Keratinocyte (primary cell): ENCODE data around the gene SND1.

Experiments
- EZH2 ChIP-seq: IDR thresholded peaks from one replicate; pipeline ENCODE4 v1.6.1; 2012; ENCODE audit warnings: inconsistent platforms, mild to moderate bottlenecking, low read length, moderate library complexity
- TF ChIP-seq, protein P1 (sequence below), 3 experiments: IDR thresholded peaks in 1 of 3; conservative IDR thresholded peaks in 1 of 3; optimal IDR thresholded peaks in 1 of 3; 2 replicates in 2 of 3; 3 replicates in 1 of 3; pipeline versions ENCODE3 to v1.5.1; 2011; ENCODE audit warnings: low read length in 3 of 3, mild to moderate bottlenecking in 3 of 3, moderate library complexity in 2 of 3, control low read depth in 1 of 3, inconsistent platforms in 1 of 3; ENCODE audit not compliant: insufficient read depth in 2 of 3; ENCODE audit errors: extremely low read depth in 1 of 3

DNA sequence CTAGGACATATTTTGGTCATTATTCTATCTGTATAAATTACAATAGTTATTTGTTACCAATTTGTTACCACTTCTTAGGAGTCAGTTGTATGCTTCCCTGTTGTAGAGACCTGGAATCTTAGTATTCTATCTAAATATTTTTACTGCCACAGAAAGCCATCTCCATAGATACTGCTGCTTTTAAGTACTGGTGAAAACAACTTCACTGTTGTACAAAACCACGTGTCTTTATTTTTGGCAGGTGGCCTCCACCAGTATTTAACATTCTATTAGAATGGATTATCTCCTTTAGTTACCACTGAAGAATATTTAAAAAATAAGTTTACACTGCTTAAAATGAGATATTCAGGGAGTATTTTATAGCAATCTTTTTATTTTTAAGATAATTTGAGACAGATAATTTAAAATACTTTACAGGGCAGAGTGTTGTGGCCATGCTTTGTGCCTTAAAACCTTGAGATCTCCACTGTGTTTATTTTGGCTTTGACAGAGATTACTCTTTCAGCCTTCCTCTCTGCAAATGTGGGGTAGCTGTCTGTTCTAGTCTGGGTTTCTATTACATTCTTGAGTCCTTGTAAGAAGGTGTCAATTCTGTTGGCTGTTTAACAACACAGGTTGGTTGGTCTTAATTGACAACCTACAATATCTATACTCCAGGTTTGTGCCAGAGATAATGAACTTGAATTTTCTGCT is 193.7 kb downstream of the SND1 start:
- no peak for TF ChIP-seq EZH2
- TF ChIP-seq, protein P1, sequence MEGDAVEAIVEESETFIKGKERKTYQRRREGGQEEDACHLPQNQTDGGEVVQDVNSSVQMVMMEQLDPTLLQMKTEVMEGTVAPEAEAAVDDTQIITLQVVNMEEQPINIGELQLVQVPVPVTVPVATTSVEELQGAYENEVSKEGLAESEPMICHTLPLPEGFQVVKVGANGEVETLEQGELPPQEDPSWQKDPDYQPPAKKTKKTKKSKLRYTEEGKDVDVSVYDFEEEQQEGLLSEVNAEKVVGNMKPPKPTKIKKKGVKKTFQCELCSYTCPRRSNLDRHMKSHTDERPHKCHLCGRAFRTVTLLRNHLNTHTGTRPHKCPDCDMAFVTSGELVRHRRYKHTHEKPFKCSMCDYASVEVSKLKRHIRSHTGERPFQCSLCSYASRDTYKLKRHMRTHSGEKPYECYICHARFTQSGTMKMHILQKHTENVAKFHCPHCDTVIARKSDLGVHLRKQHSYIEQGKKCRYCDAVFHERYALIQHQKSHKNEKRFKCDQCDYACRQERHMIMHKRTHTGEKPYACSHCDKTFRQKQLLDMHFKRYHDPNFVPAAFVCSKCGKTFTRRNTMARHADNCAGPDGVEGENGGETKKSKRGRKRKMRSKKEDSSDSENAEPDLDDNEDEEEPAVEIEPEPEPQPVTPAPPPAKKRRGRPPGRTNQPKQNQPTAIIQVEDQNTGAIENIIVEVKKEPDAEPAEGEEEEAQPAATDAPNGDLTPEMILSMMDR (optimal IDR thresholded peaks at IDR 0.05 in 1 of 3, IDR thresholded peaks at IDR 0.05 in 1 of 3, conservative IDR thresholded peaks at IDR 0.05 in 1 of 3; ENCODE audit: extremely low read depth in 1 of 3, insufficient read depth in 2 of 3, low read length in 3 of 3): no peak
